ENCODE results near the gene PEG3.

Gene PEG3

DNA sequence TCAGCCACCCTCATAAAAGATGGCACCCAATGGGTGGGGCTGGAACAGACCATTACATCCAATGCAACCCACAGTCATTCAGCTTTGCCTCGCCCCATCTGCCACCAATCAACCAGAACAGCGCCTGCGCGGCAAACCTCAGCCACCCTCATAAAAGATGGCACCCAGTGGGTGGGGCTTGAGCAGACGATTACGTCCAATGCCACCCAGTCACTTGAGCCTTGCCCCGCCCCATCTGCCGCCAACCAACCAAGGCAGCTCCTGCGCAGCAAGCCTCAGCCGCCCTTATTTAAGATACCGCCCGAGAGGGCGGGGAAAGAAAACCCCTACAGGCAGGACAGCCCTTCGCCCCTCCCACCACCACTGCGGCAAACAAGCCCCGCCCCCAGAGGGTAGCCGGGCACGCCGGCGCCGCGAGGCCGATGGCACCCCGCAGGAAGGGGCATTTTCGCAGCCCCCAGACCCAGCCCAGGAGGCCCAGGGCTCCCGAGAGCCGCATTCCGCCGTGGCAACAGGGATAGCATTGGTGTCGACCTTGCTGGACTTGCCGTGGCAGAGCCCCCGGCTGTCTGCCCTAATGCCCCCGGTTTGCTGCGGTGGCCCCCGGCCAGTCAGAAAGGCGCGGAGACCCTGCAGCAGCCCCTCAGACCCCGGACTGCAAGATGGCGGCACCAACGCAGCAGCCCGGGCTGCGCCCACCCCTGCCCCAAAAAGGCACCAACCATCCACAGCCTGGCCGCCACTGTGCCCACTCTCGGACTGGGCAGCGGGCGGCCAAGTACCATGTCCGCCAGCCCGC is 675 bp downstream of the PEG3 start:
- DNase-seq (ENCODE audit: extremely low read depth in 1 of 2, low read depth in 1 of 2) = no peak

DNA sequence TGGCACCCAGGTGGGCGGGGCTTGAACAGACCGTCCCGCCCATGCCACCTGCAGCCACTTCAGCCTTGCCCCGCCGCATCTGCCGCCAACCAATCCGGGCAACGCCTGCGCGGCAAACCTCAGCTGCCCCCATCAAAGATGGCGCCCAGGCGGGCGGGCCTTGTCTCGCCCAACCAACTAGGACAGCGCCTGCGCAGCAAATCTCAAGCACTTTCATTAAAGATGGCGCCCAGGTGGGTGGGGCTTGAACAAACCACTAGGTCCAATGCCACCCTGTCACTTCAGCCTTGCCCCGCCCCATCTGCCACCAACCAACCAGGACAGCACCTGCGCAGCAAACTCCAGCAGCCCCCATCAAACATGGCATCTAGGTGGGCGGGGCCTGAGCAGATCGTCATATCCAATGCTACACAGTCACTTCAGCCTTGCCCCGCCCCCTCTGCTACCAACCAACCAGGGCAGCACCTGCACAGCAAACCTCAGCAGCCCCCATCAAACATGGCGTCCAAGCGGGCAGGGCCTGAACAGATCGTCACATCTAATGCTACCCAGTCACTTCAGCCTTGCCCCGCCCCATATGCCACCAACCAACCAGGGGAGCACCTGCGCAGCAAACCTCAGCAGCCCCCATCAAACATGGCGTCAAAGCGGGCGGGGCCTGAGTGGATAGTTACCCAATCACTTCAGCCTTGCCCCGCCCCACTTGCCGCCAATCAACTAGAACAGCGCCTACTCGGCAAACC is 1.4 kb downstream of the PEG3 start:
- no peak for DNase-seq (ENCODE audit: extremely low read depth in 1 of 2, low read depth in 1 of 2)

DNA sequence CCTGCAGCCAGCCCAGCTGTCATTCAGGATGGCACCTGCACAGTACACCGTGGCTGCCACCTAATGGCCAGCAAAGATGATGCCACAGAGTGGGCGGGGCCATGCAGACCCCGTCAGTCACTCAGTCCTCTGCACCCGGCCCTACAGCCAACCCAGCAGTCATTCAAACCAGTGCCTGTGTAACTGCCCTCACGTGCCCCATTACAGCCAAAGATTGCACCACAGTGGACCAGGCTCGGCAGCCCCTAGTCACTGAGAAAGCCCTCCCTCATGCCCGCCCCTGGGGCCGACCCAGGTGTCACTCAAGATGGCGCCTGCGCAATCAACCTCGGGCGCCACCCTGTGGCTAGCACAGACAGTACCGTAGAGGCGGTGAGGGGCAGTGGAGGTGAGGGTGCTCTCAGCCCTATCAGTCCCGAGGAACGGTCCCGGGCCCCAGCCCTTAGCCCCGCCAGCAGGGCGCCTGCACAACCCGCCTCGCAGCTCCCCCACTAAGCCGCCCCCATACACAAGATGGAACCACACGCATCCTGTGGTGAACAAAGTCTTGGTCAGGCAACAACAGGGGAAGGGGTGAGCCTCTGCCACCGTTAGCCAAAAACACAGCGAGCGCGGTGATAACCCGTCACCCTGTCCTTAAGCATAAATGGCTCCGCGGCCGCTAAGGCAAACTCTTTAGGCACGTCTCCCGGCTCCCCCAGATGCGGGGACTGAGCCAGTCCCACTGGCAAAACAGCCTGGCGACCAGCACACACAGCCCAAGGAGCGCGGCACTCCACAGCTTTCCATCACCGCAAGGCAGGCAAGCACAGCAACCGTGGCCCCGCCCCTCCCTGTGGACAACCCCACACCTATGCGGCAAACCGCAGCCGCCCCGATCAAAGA is 2.3 kb downstream of the PEG3 start:
- no peak for DNase-seq (ENCODE audit: extremely low read depth in 1 of 2, low read depth in 1 of 2)

DNA sequence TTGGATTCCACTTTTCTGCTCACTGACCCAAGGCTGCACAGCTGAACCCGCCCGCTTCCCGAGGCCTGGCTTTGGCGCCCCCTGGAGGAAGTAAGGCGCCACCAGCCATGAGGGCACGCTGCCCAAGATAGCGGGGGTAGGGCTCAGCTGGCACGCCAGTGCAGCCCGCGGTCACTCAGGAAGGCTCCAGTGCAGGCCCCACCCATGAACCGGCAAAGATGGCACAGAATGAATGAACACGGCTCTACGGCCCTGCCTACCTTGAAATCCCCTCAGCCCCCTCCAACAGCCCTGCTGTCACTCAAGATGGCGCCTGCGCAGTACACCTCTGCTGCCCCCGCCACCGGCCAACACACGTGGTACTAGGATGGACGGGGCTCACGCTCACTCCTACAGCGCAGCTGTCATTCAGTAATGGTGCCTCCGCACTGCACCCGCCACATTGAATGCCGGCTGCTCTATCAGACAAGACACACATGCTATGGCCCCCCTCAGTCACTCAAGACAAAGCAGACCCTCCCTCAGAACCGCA is 3.0 kb downstream of the PEG3 start:
- no peak for DNase-seq (ENCODE audit: extremely low read depth in 1 of 2, low read depth in 1 of 2)

DNA sequence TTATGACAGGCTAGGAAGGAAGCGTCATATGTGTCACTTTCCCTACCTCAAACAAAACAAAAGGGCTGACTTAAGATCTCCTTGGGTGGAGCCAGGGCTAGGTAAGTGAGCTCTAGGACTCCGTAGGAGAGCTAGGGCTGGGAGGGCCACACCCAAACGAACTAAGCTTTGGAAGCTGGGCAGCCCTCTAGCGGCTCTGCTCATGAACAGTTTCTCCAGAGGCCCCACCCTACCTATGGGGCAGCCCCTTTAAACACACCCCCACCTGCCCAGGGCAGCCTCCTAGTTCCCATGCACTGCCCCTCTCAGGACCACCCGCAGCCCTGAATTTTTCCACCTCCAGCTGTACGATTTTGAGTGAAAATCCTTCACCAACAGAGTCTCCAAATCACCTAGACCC is 3.5 kb downstream of the PEG3 start:
- no peak for DNase-seq (ENCODE audit: extremely low read depth in 1 of 2, low read depth in 1 of 2)

DNA sequence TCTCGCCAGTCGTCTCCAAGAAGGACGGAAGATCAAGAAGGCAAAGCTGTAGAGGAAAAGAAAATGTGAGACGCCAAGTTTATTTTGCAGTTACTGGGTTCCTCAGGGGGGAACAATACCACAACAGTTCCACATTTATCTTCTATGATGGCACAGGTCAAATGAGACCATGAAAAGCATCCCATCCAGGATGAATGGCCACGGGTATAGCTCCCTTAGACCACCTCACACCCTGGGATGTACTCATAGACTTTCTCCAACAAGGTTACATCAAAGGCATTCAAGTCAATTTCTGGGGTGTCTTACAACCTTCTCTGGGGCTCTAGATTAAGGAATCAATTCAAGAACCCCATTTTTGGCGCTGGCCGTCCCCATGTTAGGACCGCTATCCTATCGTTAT is 4.5 kb downstream of the PEG3 start:
- no peak for DNase-seq (ENCODE audit: extremely low read depth in 1 of 2, low read depth in 1 of 2)

DNA sequence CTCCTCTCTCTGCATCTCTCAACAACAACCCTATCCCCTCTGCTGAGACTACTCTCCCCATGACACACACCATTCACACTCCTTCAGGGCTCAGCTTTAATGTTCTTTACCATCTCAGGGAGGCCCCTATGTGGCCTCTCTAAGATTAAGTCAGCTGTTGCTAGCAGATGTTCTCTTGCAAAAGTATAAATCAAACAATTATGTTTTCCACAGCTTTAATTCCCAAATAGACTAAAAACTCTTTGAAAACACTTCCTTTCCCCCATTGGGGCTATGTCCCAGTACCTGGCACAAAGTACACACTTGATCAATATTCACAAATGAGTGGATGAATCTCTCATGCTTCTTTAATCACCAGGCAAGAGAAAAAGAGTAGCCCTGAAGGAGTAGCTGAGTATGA is 5.1 kb downstream of the PEG3 start:
- no peak for DNase-seq (ENCODE audit: extremely low read depth in 1 of 2, low read depth in 1 of 2)

DNA sequence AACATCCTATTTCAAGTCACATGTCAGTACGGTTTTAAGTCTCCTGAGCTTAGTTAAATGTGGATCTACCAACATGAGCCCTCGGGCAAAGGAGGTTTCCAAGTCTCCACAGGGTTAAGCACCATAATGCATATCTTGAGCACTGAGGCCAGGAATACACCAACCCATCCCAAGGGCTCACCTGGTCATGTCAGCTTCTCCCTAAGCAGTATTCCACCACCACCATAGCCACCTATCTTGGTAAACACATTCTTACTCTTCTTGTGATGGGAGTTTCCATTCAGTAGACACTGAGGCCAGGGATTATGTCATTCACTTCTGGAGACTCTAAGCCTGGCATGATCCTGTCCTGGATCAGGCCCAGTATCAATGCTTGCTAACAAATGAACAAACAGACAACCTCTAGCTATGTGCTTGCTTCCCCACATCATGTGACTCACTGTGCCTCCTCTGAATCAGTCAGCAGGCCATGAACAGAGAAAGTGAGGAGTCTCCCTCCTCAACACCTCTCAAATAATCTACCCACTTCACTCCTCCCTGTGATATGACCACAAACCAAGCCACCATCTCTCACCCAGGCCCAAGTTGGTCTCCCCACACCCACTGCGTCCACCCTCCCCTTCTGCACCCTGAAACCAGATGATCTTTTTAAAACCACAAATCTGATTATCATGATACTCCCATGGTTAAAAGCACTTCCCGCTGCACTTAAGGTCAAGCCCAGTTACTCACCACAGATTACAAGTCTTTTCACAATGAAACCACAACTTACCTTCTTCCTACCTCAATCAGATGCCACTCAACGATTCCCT is 5.8 kb downstream of the PEG3 start:
- no peak for DNase-seq (ENCODE audit: extremely low read depth in 1 of 2, low read depth in 1 of 2)

DNA sequence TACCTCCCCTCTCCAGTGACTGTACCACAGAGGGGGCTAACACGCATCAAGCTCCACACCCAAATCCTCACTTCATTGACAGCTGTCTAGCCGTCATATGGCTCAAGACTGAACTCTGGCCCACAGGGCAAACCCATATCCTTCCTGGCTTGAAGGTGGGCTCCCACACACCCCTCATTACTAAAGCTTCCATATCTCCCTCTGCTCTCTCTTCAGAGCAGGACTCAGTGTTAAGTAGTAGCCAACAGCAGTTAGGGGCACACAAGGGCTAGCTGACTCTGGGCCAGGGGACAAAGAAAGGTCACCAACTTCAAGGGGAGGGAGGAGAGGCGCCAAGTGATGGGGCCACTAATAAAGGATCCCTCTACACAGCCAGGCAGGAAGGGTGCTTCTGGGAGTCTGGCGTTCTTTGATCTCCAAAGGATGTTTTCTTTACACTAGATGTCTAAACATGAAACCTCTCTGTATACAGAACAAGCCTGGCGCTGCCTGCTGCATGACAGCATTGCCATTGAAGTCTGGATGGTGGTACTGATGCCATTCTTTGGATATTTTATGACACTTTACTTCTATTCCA is 8.1 kb downstream of the PEG3 start:
- DNase-seq (ENCODE audit: extremely low read depth in 1 of 2, low read depth in 1 of 2) = no peak

DNA sequence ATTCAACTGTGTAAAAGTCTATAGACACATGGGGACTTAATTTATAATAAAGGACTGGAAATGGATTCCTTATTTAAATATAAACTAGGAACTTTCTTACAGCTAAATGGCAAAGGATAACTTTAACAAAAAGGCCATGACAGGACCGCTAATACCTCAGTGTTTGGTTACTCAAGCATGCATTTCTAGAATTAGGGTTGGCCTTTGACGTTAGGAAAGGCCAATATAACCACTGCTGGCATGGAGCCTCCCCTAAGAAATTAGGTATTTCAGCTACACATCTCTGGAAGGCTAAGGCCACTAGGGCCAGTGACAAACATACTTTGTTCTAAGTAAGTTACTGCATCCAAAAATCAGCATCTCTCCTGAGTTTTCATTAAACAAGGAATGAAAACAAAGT is 9.3 kb downstream of the PEG3 start:
- no peak for DNase-seq (ENCODE audit: extremely low read depth in 1 of 2, low read depth in 1 of 2)

DNA sequence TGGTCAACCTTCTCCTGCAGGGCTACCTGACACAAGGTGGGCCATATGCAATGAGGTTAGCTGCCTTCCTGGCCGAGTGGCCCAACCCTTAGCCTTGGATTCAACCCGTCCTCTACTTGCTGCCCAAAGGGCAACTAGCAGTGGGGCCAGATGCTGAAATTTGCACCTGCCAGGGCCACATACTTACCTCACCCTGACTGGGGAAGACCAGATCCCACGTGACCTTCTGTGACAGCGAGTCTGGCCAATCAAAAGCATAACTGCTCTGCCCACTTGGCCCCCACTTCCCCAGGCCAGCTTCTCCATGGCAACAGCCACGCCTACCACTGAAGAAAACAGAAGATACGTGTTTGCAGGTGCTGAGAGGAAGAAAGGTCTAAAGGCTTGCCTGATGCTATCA is 10.9 kb downstream of the PEG3 start:
- DNase-seq (ENCODE audit: extremely low read depth in 1 of 2, low read depth in 1 of 2) = no peak

DNA sequence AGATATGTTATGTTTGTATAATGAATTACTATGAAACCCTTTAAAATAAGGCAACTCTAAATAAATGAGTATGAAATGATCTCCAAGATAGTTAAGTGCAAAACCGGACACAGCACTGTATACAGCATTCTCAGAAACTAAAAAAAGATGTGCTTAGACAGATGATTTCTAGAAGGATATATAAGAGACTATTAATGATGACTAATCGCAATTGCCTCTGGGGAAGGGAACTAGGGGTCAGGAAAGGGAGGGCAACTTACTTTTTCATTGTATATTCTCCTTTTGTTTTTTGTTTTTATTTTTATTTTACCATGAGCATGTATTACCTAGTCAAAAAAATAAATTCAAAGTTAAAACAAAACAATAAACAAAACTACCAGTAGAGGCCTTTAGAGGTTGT is 12.8 kb downstream of the PEG3 start:
- no peak for DNase-seq (ENCODE audit: extremely low read depth in 1 of 2, low read depth in 1 of 2)

DNA sequence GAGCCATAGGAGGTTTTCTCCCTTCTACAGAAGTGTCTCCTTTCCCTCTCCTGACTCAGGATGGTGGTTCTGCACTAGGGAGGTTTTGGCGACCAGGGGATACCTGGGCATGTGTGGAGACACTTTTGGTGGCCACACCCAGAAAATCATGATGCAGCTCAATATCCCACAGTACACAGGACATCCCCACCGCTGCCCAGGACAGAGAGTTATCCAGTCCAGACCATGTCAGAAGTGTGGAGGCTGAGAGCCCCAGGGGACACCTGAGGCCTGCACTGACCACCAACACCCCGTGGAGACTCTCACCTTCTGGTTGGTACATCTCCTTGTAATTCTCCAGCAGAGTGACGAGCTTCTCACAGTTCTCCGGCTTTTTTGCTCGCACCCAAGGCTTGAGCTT is 16.6 kb downstream of the PEG3 start:
- no peak for DNase-seq (ENCODE audit: extremely low read depth in 1 of 2, low read depth in 1 of 2)

DNA sequence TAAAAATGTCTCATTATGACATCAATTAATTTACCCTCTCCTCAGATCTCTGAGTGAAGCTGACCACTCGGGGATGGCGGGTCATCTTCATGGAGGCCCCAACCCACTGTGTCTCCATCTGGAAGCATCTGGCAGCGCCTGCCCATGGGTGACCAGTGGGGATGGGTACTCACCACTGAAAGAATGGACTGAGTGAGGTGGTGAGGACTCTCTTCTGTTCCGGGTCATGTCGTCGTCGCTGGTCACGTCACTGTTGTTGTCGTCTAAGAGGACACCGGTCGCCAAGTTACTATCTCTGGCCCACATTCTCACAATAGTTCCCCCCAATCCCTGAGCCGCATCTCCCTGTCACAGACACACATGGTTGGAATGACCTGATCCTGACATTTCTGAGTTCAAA is 17.1 kb downstream of the PEG3 start:
- DNase-seq (ENCODE audit: extremely low read depth in 1 of 2, low read depth in 1 of 2) = no peak

DNA sequence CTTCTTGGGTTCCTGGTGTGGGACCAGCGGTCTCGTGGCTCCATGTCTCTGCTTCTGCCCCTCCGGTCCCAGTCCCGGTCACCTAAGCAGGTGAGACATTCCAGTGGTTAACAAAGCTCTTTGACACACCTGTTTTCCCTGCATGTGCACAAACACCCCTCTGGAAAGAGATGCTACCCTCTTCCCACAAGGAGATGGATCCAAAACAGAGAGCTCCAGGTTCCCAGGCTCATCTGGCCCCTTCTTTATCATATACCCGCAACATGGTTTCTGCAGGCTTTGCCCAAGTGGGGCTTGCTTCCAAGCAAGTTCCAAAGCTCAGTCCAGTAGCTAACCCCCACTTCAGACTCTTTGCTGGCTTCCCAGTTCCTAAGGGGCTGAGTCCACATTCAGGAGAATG is 17.8 kb downstream of the PEG3 start:
- no peak for DNase-seq (ENCODE audit: extremely low read depth in 1 of 2, low read depth in 1 of 2)

DNA sequence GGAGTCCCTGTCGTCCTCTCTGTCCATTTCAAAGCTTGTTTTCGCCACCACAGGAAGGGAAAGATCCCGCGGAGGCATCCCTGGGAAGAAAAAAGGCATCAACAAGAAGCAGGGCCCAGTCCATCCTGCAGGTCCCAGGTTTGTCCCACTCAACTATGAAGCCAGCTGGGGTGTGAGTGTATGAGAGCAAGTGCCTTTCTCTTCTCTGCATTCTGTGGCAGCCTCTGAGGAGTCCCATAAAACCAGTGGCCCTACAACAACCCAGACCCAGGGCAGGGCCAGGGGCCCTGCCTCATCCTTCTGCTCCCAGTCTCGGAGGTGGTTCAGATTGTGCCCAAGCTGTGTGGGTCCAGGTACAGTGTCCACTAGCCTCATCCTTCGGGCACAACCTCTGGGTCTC is 18.9 kb downstream of the PEG3 start:
- DNase-seq (ENCODE audit: extremely low read depth in 1 of 2, low read depth in 1 of 2) = no peak

DNA sequence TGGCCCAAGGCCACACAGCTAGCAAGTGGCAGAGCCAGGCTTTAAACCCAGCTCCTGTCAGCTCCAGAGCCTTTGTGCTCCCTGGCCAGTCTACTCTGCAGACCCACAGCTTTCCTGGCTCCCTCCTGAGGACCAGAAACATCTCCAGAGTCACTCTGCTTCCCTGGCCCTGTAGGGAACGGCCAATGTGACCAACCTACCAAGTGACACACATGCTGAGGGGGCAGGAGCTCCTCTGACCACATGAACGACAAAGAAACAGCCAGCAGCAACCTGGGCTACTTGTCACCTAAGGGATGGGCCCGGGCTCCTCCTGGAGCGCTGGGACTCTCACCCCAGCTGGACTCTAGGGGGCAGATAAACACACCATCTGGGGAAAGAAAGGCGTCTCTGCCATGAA is 19.3 kb downstream of the PEG3 start:
- DNase-seq (ENCODE audit: extremely low read depth in 1 of 2, low read depth in 1 of 2) = no peak

DNA sequence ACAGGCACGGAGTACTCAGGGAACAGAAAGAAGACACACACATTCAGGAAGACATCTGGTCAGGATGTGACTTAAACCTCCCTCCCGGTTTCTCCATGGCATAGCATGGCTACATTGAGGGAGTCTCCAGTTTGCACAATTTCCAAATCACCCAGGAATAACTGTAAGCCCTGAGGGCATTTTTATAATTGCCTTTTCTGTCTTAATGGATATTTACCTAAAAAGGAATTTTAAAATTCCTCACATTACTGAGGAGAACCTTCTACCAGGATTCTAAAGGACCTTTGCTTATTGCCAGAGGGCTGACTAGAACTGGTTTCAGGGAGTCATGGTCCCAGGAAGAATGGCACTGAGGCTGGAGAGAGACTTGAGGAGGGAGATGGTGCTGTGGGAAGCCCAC is 21.4 kb downstream of the PEG3 start:
- no peak for DNase-seq (ENCODE audit: extremely low read depth in 1 of 2, low read depth in 1 of 2)

DNA sequence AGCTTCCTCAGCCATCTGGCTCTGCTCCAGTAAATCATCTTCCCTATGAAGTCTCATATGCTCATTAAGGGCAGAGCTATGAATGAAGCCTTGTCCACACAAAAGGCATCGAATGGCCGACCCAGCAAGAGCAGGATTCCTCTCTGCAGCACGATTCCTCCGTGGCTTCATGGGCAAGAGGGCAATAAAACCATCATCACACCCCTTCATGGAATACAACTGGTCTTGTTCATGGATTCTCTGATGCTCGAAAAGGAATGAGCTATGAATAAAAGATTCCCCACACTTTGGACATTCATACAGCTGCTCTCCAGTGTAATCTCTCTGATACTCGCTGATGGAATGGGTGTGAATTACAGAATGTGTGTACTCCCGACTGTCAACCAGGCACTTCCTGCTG is 25.9 kb downstream of the PEG3 start:
- no peak for DNase-seq (ENCODE audit: extremely low read depth in 1 of 2, low read depth in 1 of 2)

DNA sequence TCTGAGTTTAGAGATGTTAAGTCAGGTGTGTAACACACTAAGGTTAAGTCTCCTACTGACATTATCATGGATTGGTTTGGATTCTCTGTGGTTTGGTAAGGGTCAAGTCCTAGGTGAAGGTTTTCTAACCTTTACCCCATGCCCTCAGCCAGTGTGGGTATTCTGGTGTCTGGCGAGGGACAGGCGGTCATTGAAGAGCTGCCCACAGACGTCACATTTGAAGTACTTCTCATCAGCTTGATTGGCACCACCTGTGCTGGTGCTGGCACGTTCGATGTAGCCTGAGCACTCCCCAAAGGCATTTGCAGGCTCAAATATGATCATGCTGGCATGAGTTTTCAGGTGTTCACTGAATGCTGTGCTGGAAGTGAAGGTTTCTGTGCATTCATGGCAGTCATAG is 27.0 kb downstream of the PEG3 start:
- DNase-seq (ENCODE audit: extremely low read depth in 1 of 2, low read depth in 1 of 2) = no peak

Measured in stimulated activated CD8-positive, alpha-beta memory T cell treated with anti-CD3 and anti-CD28 coated beads, Interleukin-7, amount 100 ng/mL, for 48 hours (primary cell).